K562 (cell line): Measurements from ENCODE around the gene AP3B1. TPM values are rescaled to one million over a fixed set of nuclear protein-coding genes. Genes with fewer than 3 reads are reported as not detected.

Experiments used
- ATAC-seq: fragments of 200-7000 bp; cut with Tn5 transposase; 3 replicates; pipeline ENCODE4 v1.9.1; 2020; ENCODE audit warnings: moderate library complexity
- BruUV-seq: library from RNA; stranded (reverse); fragments of 400-500 nt; replicated peaks from 2 replicates; lab custom pipeline; 2021; lab: Mats Ljungman, UMichigan
- CTCF ChIA-PET: fragments of 300-600 bp; formaldehyde crosslinking; extraction: SDS; loops from one replicate; lab custom pipeline; 2021; ENCODE audit warnings: low intra/inter-chr PET ratio; lab: Yijun Ruan, JAX
- POLR2A ChIA-PET: fragments of 300-600, 350-650 bp; sonication (Branson Sonifier 250); formaldehyde crosslinking; extraction: SDS; loops from one replicate; lab custom pipeline; 2021; ENCODE audit warnings: antibody characterized with exemption, inconsistent platforms; lab: Yijun Ruan, JAX
- DNase-seq, 4 experiments: peaks; one replicate each; pipeline versions ENCODE4 v3.0.0 to v3.0.0-alpha.2; 2011 to 2018; ENCODE audit warnings: low spot score in 3 of 4, mixed read lengths in 3 of 4; ENCODE audit errors: extremely low read depth in 1 of 4
- FAIRE-seq: peaks from 2 replicates; lab custom pipeline; 2011; peaks lifted over from hg19 to GRCh38; lab: Jason Lieb, UNC
- H2AFZ ChIP-seq: 2 replicates; pipeline ENCODE4 v1.6.0; 2011; ENCODE audit warnings: low read depth, low read length, control low read depth, inconsistent platforms
- H3K27ac ChIP-seq: fragments of 200-600 bp; 3 replicates; pipeline ENCODE4 v1.8.0; 2011; ENCODE audit warnings: low read depth, mild to moderate bottlenecking, control low read depth, inconsistent platforms, low read length, moderate library complexity, mixed read lengths; ENCODE audit errors: extremely low read depth
- H3K27me3 ChIP-seq, 2 experiments: fragments of 300-600 bp in 1 of 2; 2 replicates in 1 of 2; 3 replicates in 1 of 2; pipeline versions ENCODE4 v1.6.0 to v1.8.0; 2011; ENCODE audit warnings: inconsistent platforms in 2 of 2, low read length in 2 of 2, mild to moderate bottlenecking in 1 of 2, mixed read lengths in 1 of 2, moderate library complexity in 1 of 2; ENCODE audit not compliant: control insufficient read depth in 2 of 2, insufficient read depth in 2 of 2
- H3K36me3 ChIP-seq: fragments of 300-600 bp; 3 replicates; pipeline ENCODE4 v1.8.0; 2011; ENCODE audit warnings: mild to moderate bottlenecking, low read length, inconsistent platforms; ENCODE audit not compliant: control insufficient read depth, insufficient read depth
- H3K4me1 ChIP-seq, 2 experiments: fragments of 200-600 bp in 1 of 2; replicated peaks in 1 of 2; 2 replicates in 1 of 2; 3 replicates in 1 of 2; pipeline versions ENCODE4 v1.5.1 to v1.8.0; 2011; ENCODE audit warnings: inconsistent platforms in 2 of 2, low read length in 2 of 2, mild to moderate bottlenecking in 1 of 2, mixed read lengths in 1 of 2, moderate library complexity in 1 of 2; ENCODE audit not compliant: control insufficient read depth in 2 of 2, insufficient read depth in 2 of 2
- H3K4me2 ChIP-seq: 2 replicates; pipeline ENCODE4 v1.6.1; 2011; ENCODE audit warnings: low read length, control low read depth, inconsistent platforms, mixed read lengths; ENCODE audit not compliant: insufficient read depth
- H3K4me3 ChIP-seq: fragments of 200-600 bp; sonication (generic), shearing (Covaris generic); 2 replicates; pipeline ENCODE4 v1.5.1; 2016; ENCODE audit warnings: control low read depth, inconsistent platforms
- H3K79me2 ChIP-seq: fragments of 200-600 bp; 3 replicates; pipeline ENCODE4 v1.8.0; 2011; ENCODE audit warnings: low read length, inconsistent platforms; ENCODE audit not compliant: control insufficient read depth, insufficient read depth
- H3K9ac ChIP-seq, 2 experiments: 2 replicates each; pipeline versions ENCODE4 v1.6.0 to v1.6.1; 2011; ENCODE audit warnings: low read depth in 2 of 2, low read length in 2 of 2, control low read depth in 1 of 2, inconsistent platforms in 1 of 2, mild to moderate bottlenecking in 1 of 2, mixed read lengths in 1 of 2; ENCODE audit not compliant: insufficient read depth in 1 of 2
- H3K9me1 ChIP-seq: one replicate; pipeline ENCODE4 v1.6.0; 2011; ENCODE audit warnings: inconsistent platforms, mild to moderate bottlenecking, low read length, moderate library complexity; ENCODE audit not compliant: control insufficient read depth, insufficient read depth
- H3K9me3 ChIP-seq: replicated peaks from 2 replicates; pipeline ENCODE4 v1.5.1; 2011; ENCODE audit warnings: low read depth, low read length, inconsistent platforms; ENCODE audit not compliant: control insufficient read depth, insufficient read depth
- H4K20me1 ChIP-seq: replicated peaks from 2 replicates; pipeline ENCODE4 v1.6.1; 2011; ENCODE audit warnings: low read length, inconsistent platforms, mixed read lengths; ENCODE audit not compliant: control insufficient read depth, insufficient read depth
- ARID2 ChIP-seq: fragments of 450-650 bp; IDR thresholded peaks from 2 replicates; pipeline ENCODE4 v1.6.1; 2017; ENCODE audit warnings: antibody characterized with exemption, mild to moderate bottlenecking
- HDAC3 ChIP-seq: fragments of 450-650 bp; IDR thresholded peaks from 2 replicates; pipeline ENCODE4 v1.6.1; 2018; ENCODE audit warnings: borderline replicate concordance, mild to moderate bottlenecking, moderate library complexity; ENCODE audit not compliant: partially characterized antibody
- MGA ChIP-seq: fragments of 450-650 bp; IDR thresholded peaks from 2 replicates; pipeline ENCODE4 v1.6.1; 2016; ENCODE audit warnings: mild to moderate bottlenecking, moderate library complexity
- MIER1 ChIP-seq: fragments of 450-650 bp; IDR thresholded peaks from 2 replicates; pipeline ENCODE4 v1.6.1; 2016; ENCODE audit warnings: antibody characterized with exemption, mild to moderate bottlenecking, low read depth
- RBFOX2 ChIP-seq: fragments of 200-400 bp; formaldehyde crosslinking; IDR thresholded peaks from 2 replicates; pipeline ENCODE4 v1.6.1; 2017; ENCODE audit warnings: low read depth, mild to moderate bottlenecking, low read length, moderate library complexity
- RFX5 ChIP-seq: IDR thresholded peaks from 2 replicates; pipeline ENCODE4 v1.6.1; 2011; ENCODE audit warnings: low read depth, mild to moderate bottlenecking, improper control_type of control experiment, low read length
- TFAP4 ChIP-seq: sonication (generic); formaldehyde crosslinking; IDR thresholded peaks from 2 replicates; pipeline ENCODE4 v1.8.0; 2022; ENCODE audit warnings: missing genetic modification reagents, mild to moderate bottlenecking, moderate library complexity, borderline replicate concordance
- ZNF511 ChIP-seq: sonication (generic); formaldehyde crosslinking; IDR thresholded peaks from 2 replicates; pipeline ENCODE4 v1.8.0; 2022; ENCODE audit warnings: mild to moderate bottlenecking, missing genetic modification reagents
- WGBS: fragments of 100-300 bp; shearing (Covaris generic); methylation state at CpG from one replicate; pipeline ENCODE4 v1.1.6; 2016; ENCODE audit warnings: low coverage, mixed read lengths; ENCODE audit not compliant: insufficient coverage; ENCODE audit errors: missing lambda C conversion rate; 5-methylcytosine and 5-hydroxymethylcytosine counted together
- in situ Hi-C: fragments of 300-500 bp; cut with MboI; formaldehyde crosslinking; loops from 4 replicates; pipeline ENCODE4 v1.15.0; 2018; ENCODE audit warnings: inconsistent platforms, mixed read lengths
- intact Hi-C: fragments of 100-400 bp; cut with micrococcal nuclease; formaldehyde crosslinking; loops from 2 replicates; pipeline ENCODE4 v1.14.2; 2022
- polyA plus RNA-seq, 8 experiments: library from polyadenylated mRNA; depleted of rRNA in 4 of 8; stranded (reverse) in 5 of 8; unstranded in 3 of 8; fragments of >200 nt; fragmentation: Nextera tagmentation in 2 of 8; fragmentation: Illumina TruSeq in 1 of 8; extraction: Ambion mirVana in 2 of 8; extraction: Trizol in 1 of 8; gene quantifications; 2 replicates each; pipeline versions ENCODE4 v1.2.1 to v1.2.3, GENCODE V29; 2011 to 2014; ENCODE audit warnings: inconsistent platforms in 1 of 8, missing spikeins in 1 of 8
- total RNA-seq, 7 experiments: library from RNA; depleted of rRNA in 6 of 7; stranded (reverse); fragments of >200 nt in 6 of 7; fragmentation: Illumina TruSeq in 2 of 7; extraction: Trizol in 2 of 7; gene quantifications; 2 replicates each; pipeline versions ENCODE4 v1.2.1 to v1.2.3, GENCODE V29; 2011 to 2021; ENCODE audit warnings: low replicate concordance in 1 of 7

The AP3B1 gene
- total and polyA plus RNA-seq, 9 of the 15 experiments (the other 6 are each of a cell fraction or from before 2014, with no cell fraction given), result 21.1 to 61.8 (median 42.2) TPM

GRCh38 chr5:78056053-78056452, 238.4 kb downstream of the AP3B1 start:
- no peak overlapping the region for H3K4me2 ChIP-seq
- no peak for ATAC-seq
- no peaks in the 10 kb centered on the region for H4K20me1 ChIP-seq
- H3K9me1 ChIP-seq, result no peaks in the 10 kb centered on the region
- H3K36me3 ChIP-seq, result no peaks in the 10 kb centered on the region
- H2AFZ ChIP-seq, result no peak overlapping the region
- H3K9ac ChIP-seq, result no peak overlapping the region
- CTCF ChIA-PET, result no interaction called here
- H3K79me2 ChIP-seq, result no peaks in the 10 kb centered on the region
- in situ Hi-C loops, result no loop called here
- intact Hi-C loops, result no loop called here
- BruUV-seq, result no TSS peak
- no peaks in the 10 kb centered on the region for H3K27me3 ChIP-seq
- POLR2A ChIA-PET, result interaction anchor here (1.1 kb wide), 1 partner anchor 250 kb away, joined by 5 read pairs; no protein-coding TSS in a partner anchor
- no peak for FAIRE-seq
- 37% methylated on average over 1 of the region's 1 CpG for WGBS
- H3K4me1 ChIP-seq, result no peaks in the 10 kb centered on the region
- TF ChIP-seq MIER1 (no peak), RFX5 (no peak), RBFOX2 (no peak), ARID2 (no peak), ZNF511 (CRISPR knock-in tag) (no peak), MGA (no peak), HDAC3 (no peak), TFAP4 (CRISPR knock-in tag) (no peak)
- DNase-seq, result no peak
- no peaks in the 10 kb centered on the region for H3K9me3 ChIP-seq
- no peak overlapping the region for H3K27ac ChIP-seq
- no peak overlapping the region for H3K4me3 ChIP-seq
